ENCODE data around the gene TPRA1.

- TF ChIP-seq, protein P1, sequence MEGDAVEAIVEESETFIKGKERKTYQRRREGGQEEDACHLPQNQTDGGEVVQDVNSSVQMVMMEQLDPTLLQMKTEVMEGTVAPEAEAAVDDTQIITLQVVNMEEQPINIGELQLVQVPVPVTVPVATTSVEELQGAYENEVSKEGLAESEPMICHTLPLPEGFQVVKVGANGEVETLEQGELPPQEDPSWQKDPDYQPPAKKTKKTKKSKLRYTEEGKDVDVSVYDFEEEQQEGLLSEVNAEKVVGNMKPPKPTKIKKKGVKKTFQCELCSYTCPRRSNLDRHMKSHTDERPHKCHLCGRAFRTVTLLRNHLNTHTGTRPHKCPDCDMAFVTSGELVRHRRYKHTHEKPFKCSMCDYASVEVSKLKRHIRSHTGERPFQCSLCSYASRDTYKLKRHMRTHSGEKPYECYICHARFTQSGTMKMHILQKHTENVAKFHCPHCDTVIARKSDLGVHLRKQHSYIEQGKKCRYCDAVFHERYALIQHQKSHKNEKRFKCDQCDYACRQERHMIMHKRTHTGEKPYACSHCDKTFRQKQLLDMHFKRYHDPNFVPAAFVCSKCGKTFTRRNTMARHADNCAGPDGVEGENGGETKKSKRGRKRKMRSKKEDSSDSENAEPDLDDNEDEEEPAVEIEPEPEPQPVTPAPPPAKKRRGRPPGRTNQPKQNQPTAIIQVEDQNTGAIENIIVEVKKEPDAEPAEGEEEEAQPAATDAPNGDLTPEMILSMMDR (IDR thresholded peaks at IDR 0.05): no peak
- no peak for TF ChIP-seq POLR2A (IDR thresholded peaks at IDR 0.05)
These were observed 65.2 kb downstream of the TPRA1 start for GRCh38 chr3:127525373-127525772.

Data from adrenal gland (tissue), 5 donors.